HUDEP-2 (cell line): ENCODE measurements around the gene DHX9.
"Not testable (repeated sequence)": the region's sequence is repeated elsewhere in the genome, so short reads cannot be mapped to it uniquely, and the experiment has no call there.

ENCODE experiments used
- DNase-seq, 76 experiments: peaks; one replicate each; lab custom pipeline; 2025; ENCODE audit not compliant: unreplicated experiment in 76 of 76; lab: John Stamatoyannopoulos, UW

Gene DHX9

GRCh38 chr1:182886985-182887384, 47.8 kb downstream of the DHX9 start:
- no peak for DNase-seq

- peak in 2 of 76 experiments; percentile 10 to 37 for DNase-seq
Observed at GRCh38 chr1:182888736-182889531, 49.8 kb downstream of the DHX9 start.

GRCh38 chr1:182889997-182890396, 50.9 kb downstream of the DHX9 start:
- DNase-seq = peak in 9 of 76 experiments; percentile 2 to 41 (median 20)

- DNase-seq = no peak
Observed at GRCh38 chr1:182890927-182891610, 51.9 kb downstream of the DHX9 start.

- DNase-seq = no peak
Observed at GRCh38 chr1:182897696-182898095, 58.5 kb downstream of the DHX9 start.

- DNase-seq = not testable (repeated sequence)
Observed at GRCh38 chr1:182901946-182902345, 62.8 kb downstream of the DHX9 start.

GRCh38 chr1:182905321-182905720, 66.2 kb downstream of the DHX9 start:
- no peak for DNase-seq

GRCh38 chr1:182909578-182909977, 70.4 kb downstream of the DHX9 start:
- DNase-seq = peak in 32 of 76 experiments; percentile 7 to 69 (median 30)

- DNase-seq = no peak
Observed at GRCh38 chr1:182910143-182910542, 71.0 kb downstream of the DHX9 start.

- no peak for DNase-seq
Observed at GRCh38 chr1:182913401-182913800, 74.3 kb downstream of the DHX9 start.

GRCh38 chr1:182917378-182917777, 78.2 kb downstream of the DHX9 start:
- no peak for DNase-seq

GRCh38 chr1:182925661-182926060, 86.5 kb downstream of the DHX9 start:
- DNase-seq = no peak

GRCh38 chr1:182927693-182928433, 88.7 kb downstream of the DHX9 start:
- peak in 1 of 76 experiments; percentile 18 for DNase-seq

GRCh38 chr1:182930985-182931384, 91.8 kb downstream of the DHX9 start:
- no peak for DNase-seq

- no peak for DNase-seq
Observed at GRCh38 chr1:182935716-182936115, 96.6 kb downstream of the DHX9 start.
